Sigmoid colon (tissue), 7 donors: ENCODE results near the gene FAM241B. TPM values are rescaled to one million over a fixed set of nuclear protein-coding genes. Genes with fewer than 3 reads are reported as not detected.

ENCODE experiments used
- DNase-seq: peaks from one replicate; pipeline ENCODE4 v3.0.0-alpha.2; 2019
- H3K27ac ChIP-seq, 4 donors: fragments of 200-600 bp; sonication (generic); one replicate each; pipeline ENCODE4 v1.5.1; 2016 to 2019; ENCODE audit warnings: mild to moderate bottlenecking in 1 of 4
- H3K27me3 ChIP-seq, 3 donors: fragments of 200-600 bp; sonication (generic); one replicate each; pipeline ENCODE4 v1.5.1; 2019; ENCODE audit warnings: mild to moderate bottlenecking in 1 of 3
- H3K36me3 ChIP-seq, 4 donors: fragments of 200-600 bp; sonication (generic); one replicate each; pipeline ENCODE4 v1.5.1; 2016 to 2019
- H3K4me1 ChIP-seq, 4 donors: fragments of 200-600 bp; sonication (generic); one replicate each; pipeline ENCODE4 v1.5.1; 2017 to 2019
- H3K4me3 ChIP-seq, 4 donors: fragments of 200-600 bp; sonication (generic); one replicate each; pipeline ENCODE4 v1.5.1; 2017 to 2019; ENCODE audit warnings: mild to moderate bottlenecking in 2 of 4, moderate library complexity in 1 of 4
- H3K9me3 ChIP-seq, 4 donors: fragments of 200-600 bp in 3 of 4; sonication (generic) in 3 of 4; one replicate each; pipeline versions ENCODE4 v1.5.1 to v1.6.1; 2013 to 2019
- CTCF ChIP-seq, 4 experiments: fragments of 450-650 bp in 3 of 4; fragments of 200-600 bp in 1 of 4; IDR thresholded peaks; one replicate each; pipeline ENCODE4 v1.5.1; 2016 to 2019; ENCODE audit warnings: antibody characterized with exemption in 4 of 4, mild to moderate bottlenecking in 3 of 4, moderate library complexity in 2 of 4
- EP300 ChIP-seq, 4 donors: sonication (generic); formaldehyde crosslinking; IDR thresholded peaks; one replicate each; pipeline ENCODE4 v1.6.1; 2017; ENCODE audit warnings: antibody characterized with exemption in 4 of 4
- POLR2A ChIP-seq, 2 donors: fragments of 450-650 bp; IDR thresholded peaks; one replicate each; pipeline ENCODE4 v1.6.1; 2016; ENCODE audit warnings: antibody characterized with exemption in 2 of 2, mild to moderate bottlenecking in 2 of 2, moderate library complexity in 2 of 2
- POLR2AphosphoS5 ChIP-seq, 4 donors: sonication (generic); formaldehyde crosslinking; IDR thresholded peaks; one replicate each; pipeline ENCODE4 v1.6.1; 2017; ENCODE audit warnings: antibody characterized with exemption in 4 of 4
- WGBS, 2 donors: extraction: QIAGEN DNeasy Blood & Tissue Kit; methylation state at CpG; one replicate each; pipeline ENCODE4 v1.1.7; 2013; 5-methylcytosine and 5-hydroxymethylcytosine counted together
- intact Hi-C: fragments of 100-400 bp; cut with DNase I; formaldehyde crosslinking; loops from one replicate; pipeline ENCODE4 v1.15.1; 2023
- polyA plus RNA-seq, 3 donors: library from polyadenylated mRNA; stranded (reverse); fragments of 200-250 nt; gene quantifications; one replicate each; pipeline ENCODE4 v1.2.3, GENCODE V29; 2013
- total RNA-seq, 4 donors: library from RNA; depleted of rRNA; stranded (reverse); fragments of >200 nt; gene quantifications; one replicate each; pipeline ENCODE4 v1.1.0, GENCODE V29; 2016
- donor health status: healthy with polysubstance abuse.
- donor health status: Bipolar disorder and iron deficiency.
- donor health status: healthy.

The FAM241B gene
- total and polyA plus RNA-seq, 7 donors: 2.5 to 6.9 (median 3.6) TPM

GRCh38 chr10:69644658-69645295 lies 14.7 kb downstream of the FAM241B start:
- H3K36me3 ChIP-seq: no peaks in the 10 kb centered on the region
- 45 to 58% methylated on average over 13 of the region's 13 CpGs for WGBS, 2 donors
- no peaks in the 10 kb centered on the region for H3K4me1 ChIP-seq
- peak; percentile 65 for DNase-seq
- intact Hi-C loops: loop anchor here (2.0 to 10.0 kb wide), 3 partner anchors 72 to 270 kb away; partner anchors contain the start of gene COL13A1
- TF ChIP-seq EP300 (IDR thresholded peaks at IDR 0.05): no peak
- peak; percentile 26 to 77 (median 72) for TF ChIP-seq CTCF (IDR thresholded peaks at IDR 0.05)
- TF ChIP-seq POLR2A (IDR thresholded peaks at IDR 0.05): no peak
- TF ChIP-seq POLR2AphosphoS5 (IDR thresholded peaks at IDR 0.05): no peak
- H3K4me3 ChIP-seq: no peak overlapping the region
- peaks cover 0 to 4% (median 0%) of the 10 kb centered on the region in 3 donors for H3K27me3 ChIP-seq
- no peak overlapping the region for H3K27ac ChIP-seq
- H3K9me3 ChIP-seq: no peaks in the 10 kb centered on the region

- Histone ChIP-seq H3K4me3 (no peak overlapping the region), H3K4me1 (no peaks in the 10 kb centered on the region), H3K27ac (no peak overlapping the region), H3K9me3 (no peaks in the 10 kb centered on the region), H3K27me3 (peaks cover 0 to 4% (median 0%) of the 10 kb centered on the region in 3 donors), H3K36me3 (no peaks in the 10 kb centered on the region)
- 93 to 94% methylated on average over 24 of the region's 24 CpGs for WGBS, 2 donors
- DNase-seq: peak; percentile 46
- intact Hi-C loops: loop anchor here (2.0 to 10.0 kb wide), 3 partner anchors 71 to 269 kb away; partner anchors contain the start of gene COL13A1
- TF ChIP-seq EP300 (IDR thresholded peaks at IDR 0.05): no peak
- no peak for TF ChIP-seq POLR2A (IDR thresholded peaks at IDR 0.05)
- TF ChIP-seq CTCF (IDR thresholded peaks at IDR 0.05): no peak
- TF ChIP-seq POLR2AphosphoS5 (IDR thresholded peaks at IDR 0.05): no peak
These were observed 15.5 kb downstream of the FAM241B start for GRCh38 chr10:69645296-69646184.

GRCh38 chr10:69646185-69647060 lies 16.4 kb downstream of the FAM241B start:
- 68 to 78% methylated on average over 11 of the region's 11 CpGs for WGBS, 2 donors
- TF ChIP-seq POLR2AphosphoS5 (IDR thresholded peaks at IDR 0.05) (no peak), CTCF (IDR thresholded peaks at IDR 0.05) (no peak), EP300 (IDR thresholded peaks at IDR 0.05) (no peak), POLR2A (IDR thresholded peaks at IDR 0.05) (no peak)
- no peaks in the 10 kb centered on the region for H3K36me3 ChIP-seq
- no peaks in the 10 kb centered on the region for H3K9me3 ChIP-seq
- no peaks in the 10 kb centered on the region for H3K4me1 ChIP-seq
- intact Hi-C loops: loop anchor here (10.0 kb wide), 1 partner anchor 158 kb away; the partner anchor contains the start of gene COL13A1
- peaks cover 0 to 4% (median 0%) of the 10 kb centered on the region in 3 donors for H3K27me3 ChIP-seq
- peak; percentile 36 for DNase-seq
- H3K4me3 ChIP-seq: no peak overlapping the region
- no peak overlapping the region for H3K27ac ChIP-seq

GRCh38 chr10:69647126-69647525 lies 17.1 kb downstream of the FAM241B start:
- peak; percentile 30 for DNase-seq
- peaks cover 0 to 4% (median 0%) of the 10 kb centered on the region in 3 donors for H3K27me3 ChIP-seq
- H3K4me3 ChIP-seq: no peak overlapping the region
- intact Hi-C loops: loop anchor here (10.0 kb wide), 1 partner anchor 158 kb away; the partner anchor contains the start of gene COL13A1
- H3K36me3 ChIP-seq: no peaks in the 10 kb centered on the region
- TF ChIP-seq POLR2A (IDR thresholded peaks at IDR 0.05): no peak
- TF ChIP-seq EP300 (IDR thresholded peaks at IDR 0.05): no peak
- no peak for TF ChIP-seq CTCF (IDR thresholded peaks at IDR 0.05)
- no peak for TF ChIP-seq POLR2AphosphoS5 (IDR thresholded peaks at IDR 0.05)
- no peaks in the 10 kb centered on the region for H3K9me3 ChIP-seq
- H3K27ac ChIP-seq: no peak overlapping the region
- no peaks in the 10 kb centered on the region for H3K4me1 ChIP-seq
- WGBS, 2 donors: 83 to 85% methylated on average over 6 of the region's 6 CpGs
